CD4-positive, alpha-beta memory T cell (primary cell): ENCODE results near the gene TCF12. TPM values are rescaled to one million over a fixed set of nuclear protein-coding genes. Genes with fewer than 3 reads are reported as not detected.

Source experiments
- CTCF ChIA-PET: fragments of 350-600 bp; sonication (Branson Sonifier 250); formaldehyde crosslinking; loops from one replicate; lab custom pipeline; 2021; ENCODE audit warnings: inconsistent platforms; ENCODE audit not compliant: partially characterized antibody; lab: Charles Lee
- POLR2A ChIA-PET: fragments of 350-600 bp; sonication (Branson Sonifier 250); formaldehyde crosslinking; loops from one replicate; lab custom pipeline; 2021; ENCODE audit not compliant: partially characterized antibody; lab: Charles Lee
- DNase-seq, 5 donors: peaks; one replicate each; pipeline versions ENCODE4 v3.0.0 to v3.0.0-alpha.2; 2020 to 2022; ENCODE audit warnings: mixed read lengths in 1 of 5
- H3K27ac ChIP-seq: one replicate; pipeline ENCODE4 v1.7.0; 2013; ENCODE audit warnings: low read depth, low read length
- H3K27me3 ChIP-seq: 2 replicates; pipeline ENCODE4 v1.7.0; 2013; ENCODE audit warnings: mild to moderate bottlenecking, low read length, moderate library complexity; ENCODE audit not compliant: insufficient read depth
- H3K36me3 ChIP-seq: 2 replicates; pipeline ENCODE4 v1.7.0; 2013; ENCODE audit warnings: mild to moderate bottlenecking, low read length, moderate library complexity; ENCODE audit not compliant: insufficient read depth
- H3K4me1 ChIP-seq: 2 replicates; pipeline ENCODE4 v1.7.0; 2013; ENCODE audit warnings: mild to moderate bottlenecking, low read length, moderate library complexity; ENCODE audit not compliant: insufficient read depth
- H3K4me3 ChIP-seq, 2 donors: one replicate each; pipeline ENCODE4 v1.7.0; 2013; ENCODE audit warnings: low read length in 2 of 2, mild to moderate bottlenecking in 1 of 2
- H3K9me3 ChIP-seq, 2 donors: one replicate each; pipeline ENCODE4 v1.7.0; 2013; ENCODE audit warnings: low read length in 2 of 2, control low read depth in 1 of 2; ENCODE audit not compliant: control insufficient read depth in 1 of 2
- H3K27ac Mint-ChIP-seq, 7 donors: one replicate each; pipeline ENCODE4 v1.8.0; 2020 to 2021; ENCODE audit warnings: mixed read lengths in 7 of 7, mild to moderate bottlenecking in 6 of 7, inconsistent platforms in 3 of 7, moderate library complexity in 3 of 7
- H3K27me3 Mint-ChIP-seq, 2 donors: one replicate each; pipeline ENCODE4 v1.8.0; 2020 to 2021; ENCODE audit warnings: mixed read lengths in 2 of 2
- H3K36me3 Mint-ChIP-seq, 2 donors: one replicate each; pipeline ENCODE4 v1.8.0; 2020 to 2021; ENCODE audit warnings: mixed read lengths in 2 of 2, inconsistent platforms in 1 of 2, mild to moderate bottlenecking in 1 of 2
- H3K4me1 Mint-ChIP-seq, 4 donors: one replicate each; pipeline ENCODE4 v1.8.0; 2020 to 2021; ENCODE audit warnings: mixed read lengths in 4 of 4, mild to moderate bottlenecking in 1 of 4
- H3K4me3 Mint-ChIP-seq, 8 donors: one replicate each; pipeline ENCODE4 v1.8.0; 2020 to 2021; ENCODE audit warnings: mixed read lengths in 8 of 8, mild to moderate bottlenecking in 7 of 8, moderate library complexity in 6 of 8, inconsistent platforms in 3 of 8
- H3K9me3 Mint-ChIP-seq, 8 donors: one replicate each; pipeline ENCODE4 v1.8.0; 2020 to 2021; ENCODE audit warnings: mixed read lengths in 8 of 8, mild to moderate bottlenecking in 5 of 8, inconsistent platforms in 3 of 8, moderate library complexity in 1 of 8
- intact Hi-C: fragments of 100-400 bp; cut with micrococcal nuclease; formaldehyde crosslinking; loops from one replicate; pipeline ENCODE4 v1.15.1; 2023
- polyA plus RNA-seq, 2 donors: library from polyadenylated mRNA; unstranded; fragments of 300-500 nt; fragmentation: Illumina TruSeq; gene quantifications; one replicate each; pipeline ENCODE4 v1.2.3, GENCODE V29; 2021
- total RNA-seq, 2 experiments: library from RNA; stranded (reverse); gene quantifications; one replicate each; pipeline ENCODE4 v1.2.3, GENCODE V29; 2021

Gene TCF12
- total and polyA plus RNA-seq, 4 experiments from 2014 or later, result 36.5 to 86.5 (median 68.4) TPM

GRCh38 chr15:56940388-56940787 is 21.9 kb downstream of the TCF12 start:
- ChIA-PET POLR2A (no interaction called here), CTCF (no interaction called here)
- Histone ChIP-seq H3K4me3 (no peak overlapping the region), H3K36me3 (no peaks in the 10 kb centered on the region), H3K27ac (no peak overlapping the region), H3K9me3 (no peaks in the 10 kb centered on the region), H3K27me3 (no peaks in the 10 kb centered on the region), H3K4me1 (peaks cover 3% of the 10 kb centered on the region)
- no peak for DNase-seq
- intact Hi-C loops, result no loop called here
- H3K27ac Mint-ChIP-seq, result no peak overlapping the region
- no peak overlapping the region for H3K4me3 Mint-ChIP-seq
- H3K27me3 Mint-ChIP-seq, result no peaks in the 10 kb centered on the region
- H3K4me1 Mint-ChIP-seq, result peaks cover 39 to 62% (median 44%) of the 10 kb centered on the region in 4 donors
- H3K9me3 Mint-ChIP-seq, result peaks cover 3 to 11% (median 6%) of the 10 kb centered on the region in 8 donors
- H3K36me3 Mint-ChIP-seq, result peaks cover 30 to 36% of the 10 kb centered on the region in 2 donors

GRCh38 chr15:56942118-56942517 is 23.7 kb downstream of the TCF12 start:
- ChIA-PET CTCF (interaction anchor here (3.6 kb wide), 1 partner anchor 24 kb away, joined by 11 read pairs; the partner anchor contains the start of gene TCF12), POLR2A (interaction anchor here (1.0 kb wide), 1 partner anchor 24 kb away, joined by 3 read pairs; the partner anchor contains the start of gene TCF12)
- H3K4me1 ChIP-seq, result peaks cover under 1% of the 10 kb centered on the region
- intact Hi-C loops, result no loop called here
- H3K4me3 ChIP-seq, result no peak overlapping the region
- H3K27me3 Mint-ChIP-seq, result no peaks in the 10 kb centered on the region
- no peak overlapping the region for H3K4me3 Mint-ChIP-seq
- H3K27me3 ChIP-seq, result no peaks in the 10 kb centered on the region
- H3K4me1 Mint-ChIP-seq, result peaks cover 29 to 47% (median 36%) of the 10 kb centered on the region in 4 donors
- no peak overlapping the region for H3K27ac ChIP-seq
- H3K9me3 ChIP-seq, result no peaks in the 10 kb centered on the region
- peaks cover 27 to 31% of the 10 kb centered on the region in 2 donors for H3K36me3 Mint-ChIP-seq
- H3K36me3 ChIP-seq, result no peaks in the 10 kb centered on the region
- no peak for DNase-seq
- peaks cover 0 to 23% (median 12%) of the 10 kb centered on the region in 8 donors for H3K9me3 Mint-ChIP-seq
- H3K27ac Mint-ChIP-seq, result no peak overlapping the region

DNA sequence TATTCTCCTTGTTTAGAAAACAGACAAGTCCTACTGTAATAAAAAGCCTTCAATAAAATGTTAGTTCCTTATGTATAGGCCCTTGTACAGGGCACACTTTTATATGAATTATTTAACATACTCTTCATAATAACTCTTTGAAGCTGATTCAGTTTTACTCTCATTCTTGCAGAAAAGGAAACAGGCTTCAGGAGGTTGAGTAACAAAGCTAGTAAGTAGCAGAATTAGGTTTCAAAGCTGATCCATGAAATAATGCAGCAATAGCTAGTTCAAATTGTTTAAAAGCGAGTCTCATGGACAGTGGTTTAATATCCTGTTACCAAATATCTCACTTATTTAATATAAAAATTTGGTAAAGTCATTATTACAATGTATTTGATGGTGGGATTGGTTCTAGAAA is 25.0 kb downstream of the TCF12 start:
- Mint-ChIP-seq H3K9me3 (peaks cover 0 to 26% (median 12%) of the 10 kb centered on the region in 8 donors), H3K36me3 (peaks cover 27 to 33% of the 10 kb centered on the region in 2 donors), H3K27me3 (no peaks in the 10 kb centered on the region), H3K4me1 (peaks cover 28 to 49% (median 36%) of the 10 kb centered on the region in 4 donors), H3K4me3 (no peak overlapping the region), H3K27ac (no peak overlapping the region)
- Histone ChIP-seq H3K4me1 (peaks cover 3% of the 10 kb centered on the region), H3K36me3 (no peaks in the 10 kb centered on the region), H3K9me3 (no peaks in the 10 kb centered on the region), H3K27ac (no peak overlapping the region), H3K27me3 (no peaks in the 10 kb centered on the region), H3K4me3 (no peak overlapping the region)
- CTCF ChIA-PET, result interaction anchor here (3.6 kb wide), 1 partner anchor 25 kb away, joined by 11 read pairs; the partner anchor contains the start of gene TCF12
- intact Hi-C loops, result no loop called here
- POLR2A ChIA-PET, result interaction anchor here (0.6 kb wide), 1 partner anchor 18 kb away, joined by 3 read pairs; no protein-coding TSS in a partner anchor
- no peak for DNase-seq

DNA sequence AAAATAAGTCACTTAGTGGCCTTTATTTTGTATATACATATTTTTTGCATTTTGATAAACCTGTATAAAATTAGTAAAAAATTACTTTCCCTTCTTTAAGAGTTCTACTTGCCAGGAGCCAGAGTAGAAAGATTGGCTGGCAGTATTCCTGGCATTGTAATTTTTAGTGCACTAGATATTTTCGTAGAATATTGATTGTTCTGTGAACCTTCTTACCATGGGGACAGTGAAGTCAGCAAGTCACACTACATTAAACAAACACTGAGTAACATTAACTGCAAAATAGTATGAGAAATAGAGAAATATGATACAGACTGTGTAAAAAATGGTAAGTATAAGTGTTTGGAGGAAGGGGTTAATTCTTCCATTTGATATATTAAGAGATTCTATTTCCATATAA is 26.0 kb downstream of the TCF12 start:
- POLR2A ChIA-PET, result no interaction called here
- H3K4me1 ChIP-seq, result peaks cover 3% of the 10 kb centered on the region

GRCh38 chr15:56946150-56946549 is 27.7 kb downstream of the TCF12 start:
- Mint-ChIP-seq H3K4me3 (peak overlapping the region in 1 of 8 donors; percentile 44), H3K4me1 (peaks cover 22 to 48% (median 33%) of the 10 kb centered on the region in 4 donors), H3K27me3 (no peaks in the 10 kb centered on the region), H3K36me3 (peaks cover 28 to 37% of the 10 kb centered on the region in 2 donors), H3K9me3 (peaks cover 0 to 26% (median 12%) of the 10 kb centered on the region in 8 donors), H3K27ac (peak overlapping the region in 2 of 7 donors; percentile 51 to 62)
- Histone ChIP-seq H3K27me3 (no peaks in the 10 kb centered on the region), H3K27ac (no peak overlapping the region), H3K9me3 (no peaks in the 10 kb centered on the region), H3K4me1 (peaks cover 3% of the 10 kb centered on the region), H3K4me3 (no peak overlapping the region), H3K36me3 (no peaks in the 10 kb centered on the region)
- CTCF ChIA-PET, result no interaction called here
- no peak for DNase-seq
- intact Hi-C loops, result no loop called here
- POLR2A ChIA-PET, result no interaction called here

More for the DNA sequence above, 26.0 kb downstream of the TCF12 start:
- no peak overlapping the region for H3K27ac ChIP-seq
- intact Hi-C loops, result no loop called here
- H3K27ac Mint-ChIP-seq, result no peak overlapping the region
- H3K9me3 ChIP-seq, result no peaks in the 10 kb centered on the region
- H3K27me3 ChIP-seq, result no peaks in the 10 kb centered on the region
- CTCF ChIA-PET, result interaction anchor here (3.6 kb wide), 1 partner anchor 26 kb away, joined by 11 read pairs; the partner anchor contains the start of gene TCF12
- peaks cover 28 to 34% of the 10 kb centered on the region in 2 donors for H3K36me3 Mint-ChIP-seq
- H3K4me3 ChIP-seq, result no peak overlapping the region
- peaks cover 22 to 45% (median 32%) of the 10 kb centered on the region in 4 donors for H3K4me1 Mint-ChIP-seq
- no peaks in the 10 kb centered on the region for H3K27me3 Mint-ChIP-seq
- H3K36me3 ChIP-seq, result no peaks in the 10 kb centered on the region
- peaks cover 0 to 26% (median 12%) of the 10 kb centered on the region in 8 donors for H3K9me3 Mint-ChIP-seq
- no peak overlapping the region for H3K4me3 Mint-ChIP-seq
- DNase-seq, result no peak

GRCh38 chr15:56948000-56948763 is 29.7 kb downstream of the TCF12 start:
- H3K27me3 ChIP-seq, result no peaks in the 10 kb centered on the region
- H3K36me3 Mint-ChIP-seq, result peaks cover 29 to 47% of the 10 kb centered on the region in 2 donors
- no peak overlapping the region for H3K4me3 Mint-ChIP-seq
- H3K4me1 Mint-ChIP-seq, result peaks cover 16 to 41% (median 26%) of the 10 kb centered on the region in 4 donors
- H3K4me3 ChIP-seq, result no peak overlapping the region
- intact Hi-C loops, result no loop called here
- peak overlapping the region in 1 of 7 donors; percentile 25 for H3K27ac Mint-ChIP-seq
- peaks cover 0 to 26% (median 12%) of the 10 kb centered on the region in 8 donors for H3K9me3 Mint-ChIP-seq
- no peaks in the 10 kb centered on the region for H3K27me3 Mint-ChIP-seq
- H3K9me3 ChIP-seq, result no peaks in the 10 kb centered on the region
- H3K4me1 ChIP-seq, result peaks cover 3% of the 10 kb centered on the region
- H3K27ac ChIP-seq, result no peak overlapping the region
- ChIA-PET POLR2A (no interaction called here), CTCF (no interaction called here)
- H3K36me3 ChIP-seq, result no peaks in the 10 kb centered on the region
- DNase-seq, result no peak

DNA sequence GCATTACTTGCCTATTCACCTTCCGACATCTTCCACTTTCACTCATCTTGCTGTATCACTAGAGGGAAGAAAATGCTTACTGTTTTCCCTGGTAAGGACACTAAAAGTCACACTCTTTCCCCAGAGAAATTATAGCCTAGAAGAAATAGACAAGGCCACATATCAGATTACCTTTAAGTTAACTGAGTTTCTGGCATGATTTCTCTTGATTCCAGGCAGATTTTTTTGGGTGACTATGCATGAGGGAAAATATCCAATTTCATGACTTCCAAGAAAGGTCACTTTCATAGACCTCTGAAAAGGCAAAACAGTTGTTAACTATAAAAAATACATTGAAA is 30.3 kb downstream of the TCF12 start:
- Mint-ChIP-seq H3K27ac (no peak overlapping the region), H3K36me3 (peaks cover 29 to 49% of the 10 kb centered on the region in 2 donors), H3K4me3 (no peak overlapping the region), H3K4me1 (peaks cover 16 to 40% (median 26%) of the 10 kb centered on the region in 4 donors), H3K9me3 (peaks cover 0 to 26% (median 12%) of the 10 kb centered on the region in 8 donors), H3K27me3 (no peaks in the 10 kb centered on the region)
- POLR2A ChIA-PET, result no interaction called here
- no peaks in the 10 kb centered on the region for H3K27me3 ChIP-seq
- no peak overlapping the region for H3K4me3 ChIP-seq
- peaks cover 3% of the 10 kb centered on the region for H3K4me1 ChIP-seq
- H3K36me3 ChIP-seq, result no peaks in the 10 kb centered on the region
- CTCF ChIA-PET, result no interaction called here
- intact Hi-C loops, result no loop called here
- DNase-seq, result no peak
- no peaks in the 10 kb centered on the region for H3K9me3 ChIP-seq
- H3K27ac ChIP-seq, result no peak overlapping the region
